Middle frontal gyrus (tissue), 1 donor: ENCODE results near the gene GCH1.
"Not testable (repeated sequence)": the region's sequence is repeated elsewhere in the genome, so short reads cannot be mapped to it uniquely, and the experiment has no call there.

Experiments used
- DNase-seq: peaks from one replicate; pipeline ENCODE4 v3.0.0-alpha.2; 2015; ENCODE audit warnings: low spot score; ENCODE audit errors: extremely low spot score

Gene GCH1

DNA sequence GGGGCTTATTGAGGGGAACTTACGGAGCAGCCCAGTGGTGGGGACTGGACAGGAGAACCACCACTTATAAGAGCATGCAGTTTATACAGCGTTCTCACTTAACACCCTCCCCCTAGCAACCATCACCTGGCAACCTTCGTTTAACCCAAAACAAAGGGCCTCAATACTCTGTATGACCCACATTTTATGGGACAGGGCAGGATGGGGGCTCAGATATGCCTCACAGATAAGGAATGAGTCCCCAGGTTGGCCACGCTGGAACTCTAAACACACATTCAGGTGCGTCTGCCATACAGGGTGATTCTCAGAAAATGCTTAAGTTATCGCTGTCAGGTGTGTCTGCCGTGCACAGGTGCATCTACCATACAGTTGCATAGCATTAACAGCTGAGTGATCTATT, 99.2 kb downstream of the GCH1 start:
- DNase-seq, result no peak

DNA sequence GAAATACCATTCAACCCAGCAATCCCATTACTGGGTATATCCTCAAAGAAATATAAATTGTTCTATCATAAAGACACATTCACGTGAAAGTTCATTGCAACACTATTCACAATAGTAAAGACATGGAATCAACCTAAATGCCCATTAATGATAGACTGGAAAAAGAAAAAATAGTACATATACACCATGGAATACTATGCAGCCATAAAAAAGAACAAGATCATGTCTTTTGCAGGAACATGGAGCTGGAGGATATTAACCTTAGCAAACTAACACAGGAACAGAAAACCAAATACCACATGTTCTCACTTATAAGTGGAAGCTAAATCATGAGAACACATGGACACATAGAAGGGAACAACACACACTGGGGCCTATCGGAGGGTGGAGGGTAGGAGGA, 101.1 kb downstream of the GCH1 start:
- DNase-seq, result not testable (repeated sequence)

DNA sequence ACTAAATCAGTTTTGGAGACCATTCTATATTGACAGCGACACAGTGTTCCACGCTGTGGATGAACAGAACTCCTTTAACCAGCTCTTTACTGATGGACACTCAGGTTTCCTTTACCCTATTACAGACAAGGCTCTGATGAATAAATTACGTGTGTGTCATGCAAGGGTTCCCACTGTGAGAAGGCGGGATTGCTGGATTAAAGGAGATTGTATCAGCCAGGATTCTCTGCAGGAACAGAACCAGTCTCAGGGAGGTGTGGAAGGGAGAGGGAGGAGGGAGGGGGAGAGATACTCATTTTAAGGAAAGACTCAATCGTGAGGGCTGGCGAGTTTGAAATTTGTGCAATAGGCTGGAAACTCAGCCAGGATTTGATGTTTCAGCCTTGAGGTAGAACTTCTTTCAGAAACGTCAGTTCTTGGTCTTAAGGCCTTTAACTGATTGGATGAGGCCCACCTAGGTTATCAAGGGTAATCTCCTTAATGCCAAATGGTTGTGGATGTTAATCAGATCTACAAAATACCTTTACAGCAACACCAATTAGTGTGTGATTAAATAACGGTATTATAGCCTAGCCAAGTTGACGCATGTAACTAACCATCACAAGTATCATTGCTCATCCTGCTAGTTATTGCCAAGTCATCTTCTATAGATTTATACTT, 104.0 kb downstream of the GCH1 start:
- no peak for DNase-seq

DNA sequence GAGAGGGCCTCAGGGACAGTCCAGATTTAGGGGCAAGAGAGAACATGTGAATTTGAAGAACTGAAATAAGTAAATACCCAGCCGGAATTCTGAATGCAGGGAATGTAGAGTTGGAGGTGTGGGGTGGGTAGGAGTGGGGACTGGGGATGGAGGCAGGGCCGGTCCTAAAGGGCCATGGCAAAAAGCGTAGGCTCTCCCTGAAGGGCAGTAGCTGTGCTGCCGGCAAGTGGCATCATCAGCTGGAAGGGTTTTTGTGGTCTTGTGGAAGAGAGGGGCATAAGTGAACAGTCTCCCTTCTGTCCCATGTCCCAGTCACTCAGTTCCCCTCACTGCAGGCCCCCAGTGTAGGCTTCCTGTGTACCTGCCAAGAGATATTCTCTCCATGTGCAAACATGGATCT, 104.6 kb downstream of the GCH1 start:
- DNase-seq, result no peak

DNA sequence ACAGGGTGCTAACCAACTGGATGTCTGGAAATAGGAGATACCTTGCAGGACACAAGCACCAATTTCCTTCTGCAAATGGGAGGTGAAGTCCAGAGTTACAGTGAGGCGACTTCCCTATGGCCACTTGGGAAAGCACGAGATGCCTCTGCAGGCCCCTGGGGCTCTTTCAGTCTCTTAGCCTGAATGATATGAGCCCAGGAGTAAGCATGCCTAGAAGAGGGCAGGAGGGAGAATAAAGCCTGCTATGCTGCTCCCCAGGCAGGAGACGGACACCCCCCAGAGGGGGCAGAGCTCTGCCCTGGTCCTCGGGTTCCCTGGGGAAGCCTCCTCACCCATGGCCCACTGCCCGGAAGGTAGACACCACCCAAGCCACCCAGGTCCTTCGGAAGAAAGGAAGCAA, 105.1 kb downstream of the GCH1 start:
- DNase-seq, result no peak

DNA sequence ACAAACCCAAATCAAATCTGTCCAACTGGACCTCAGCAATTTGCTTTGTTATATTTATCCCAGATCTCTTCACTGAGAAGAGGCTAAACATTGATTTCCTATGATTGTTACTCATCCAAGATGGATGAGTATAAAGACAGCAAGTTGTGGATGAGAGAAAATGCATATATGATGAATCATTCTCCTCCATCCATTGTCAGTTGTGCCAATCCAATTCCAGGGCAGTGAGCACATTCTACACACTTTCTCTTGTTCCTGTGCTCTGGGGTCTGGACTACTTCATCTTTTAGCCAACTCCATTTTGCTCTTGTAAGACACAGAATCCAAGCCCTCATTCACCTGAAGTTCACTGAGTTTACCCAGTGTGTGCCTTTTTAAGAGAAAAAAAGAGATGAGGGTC, 105.7 kb downstream of the GCH1 start:
- DNase-seq, result no peak

DNA sequence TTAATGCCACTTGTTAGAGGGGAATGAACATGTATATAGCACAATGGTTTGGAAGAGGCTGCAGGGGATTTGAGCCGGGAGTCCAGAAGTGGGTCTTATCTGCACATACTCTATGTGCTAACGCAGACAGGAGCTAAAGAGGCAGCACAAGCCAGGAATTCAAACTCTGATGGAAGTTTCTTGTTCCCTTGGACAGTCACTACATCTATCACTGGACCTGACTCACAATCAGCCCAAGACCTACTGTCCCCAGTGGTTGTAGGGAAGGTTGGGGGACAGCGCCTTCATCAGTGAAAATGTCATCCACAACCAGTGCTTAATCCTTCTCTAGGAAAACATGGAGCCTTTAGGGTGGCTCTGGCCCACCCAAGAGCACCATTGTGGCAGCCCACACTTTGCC, 107.8 kb downstream of the GCH1 start:
- no peak for DNase-seq

DNA sequence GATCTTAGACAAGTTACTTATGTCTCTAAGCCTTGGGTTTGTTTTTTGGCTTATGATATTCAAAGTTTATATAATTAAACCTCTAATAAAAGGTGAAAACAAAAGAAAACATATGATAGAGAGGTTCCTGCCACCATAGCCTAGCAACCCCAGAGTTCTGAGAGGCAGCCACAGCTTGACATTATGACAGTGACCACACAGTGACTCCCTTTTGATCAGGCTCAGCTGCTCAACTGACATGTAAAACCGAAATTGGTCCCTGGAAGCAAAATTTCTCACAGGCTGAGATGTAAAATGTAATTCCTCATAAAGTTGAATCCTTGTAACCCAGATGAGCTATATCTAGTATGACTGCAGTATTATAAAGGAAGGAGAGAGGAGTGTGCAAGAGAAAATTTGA, 108.5 kb downstream of the GCH1 start:
- DNase-seq, result no peak

DNA sequence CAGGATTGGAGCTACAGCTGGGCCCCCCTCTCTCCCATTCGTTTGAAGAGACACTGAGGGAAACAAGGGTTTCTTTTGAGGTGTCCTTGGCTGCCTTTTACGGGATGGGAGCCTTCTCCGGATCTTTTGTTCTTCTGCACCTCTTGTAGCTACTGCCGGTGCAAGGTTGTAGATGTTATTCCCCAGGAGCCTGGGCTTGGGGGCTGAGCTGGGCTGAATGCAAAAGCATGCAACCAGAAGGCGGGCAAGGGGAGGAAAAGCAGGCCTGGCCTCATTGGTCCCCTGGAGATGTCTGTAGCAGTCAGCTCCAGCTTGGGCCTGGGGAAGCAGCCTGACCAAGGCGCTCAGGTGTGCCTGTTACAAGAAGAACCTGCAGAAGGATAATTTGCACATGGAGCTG, 110.3 kb downstream of the GCH1 start:
- DNase-seq, result no peak
